GM10266 (cell line): ENCODE results near the gene DIP2B.

Experiments used
- DNase-seq: peaks from one replicate; pipeline ENCODE4 v3.0.0; 2012; ENCODE audit errors: extremely low spot score
- CTCF ChIP-seq: IDR thresholded peaks from 2 replicates; pipeline ENCODE4 v1.5.1; 2012; ENCODE audit warnings: mild to moderate bottlenecking, low read depth; ENCODE audit not compliant: control insufficient read depth, insufficient read depth; ENCODE audit errors: missing control alignments

The DIP2B gene

GRCh38 chr12:50771409-50771808, 266.6 kb downstream of the DIP2B start:
- TF ChIP-seq CTCF: no peak
- DNase-seq: no peak

- no peak for DNase-seq
- no peak for TF ChIP-seq CTCF
Observed at GRCh38 chr12:50772470-50772869, 267.7 kb downstream of the DIP2B start.

GRCh38 chr12:50772877-50773276, 268.1 kb downstream of the DIP2B start:
- TF ChIP-seq CTCF: no peak

GRCh38 chr12:50775251-50775650, 270.5 kb downstream of the DIP2B start:
- DNase-seq: no peak
- no peak for TF ChIP-seq CTCF

More at GRCh38 chr12:50772877-50773276, 268.1 kb downstream of the DIP2B start:
- no peak for DNase-seq

- no peak for TF ChIP-seq CTCF
Observed at GRCh38 chr12:50776749-50777728, 272.3 kb downstream of the DIP2B start.

GRCh38 chr12:50778663-50779590, 274.1 kb downstream of the DIP2B start:
- TF ChIP-seq CTCF: no peak
- no peak for DNase-seq

More at GRCh38 chr12:50776749-50777728, 272.3 kb downstream of the DIP2B start:
- DNase-seq: no peak

- no peak for TF ChIP-seq CTCF
- DNase-seq: no peak
Observed at GRCh38 chr12:50780013-50780412, 275.2 kb downstream of the DIP2B start.
